Brain pericyte (primary cell): ENCODE data around the gene TNIP3.

Experiments
- DNase-seq: peaks from one replicate; pipeline ENCODE4 v3.0.0-alpha.2; 2012; ENCODE audit warnings: low read depth, low spot score

TNIP3 gene

GRCh38 chr4:121088867-121089266, 75.3 kb downstream of the TNIP3 start:
- DNase-seq, result no peak
